IMR-90 (cell line): ENCODE data around the gene FOXI1. TPM values are rescaled to one million over a fixed set of nuclear protein-coding genes. Genes with fewer than 3 reads are reported as not detected.

Experiments
- ATAC-seq: fragments of 200-7000 bp; cut with Tn5 transposase; 2 replicates; pipeline ENCODE4 v1.9.1; 2020; ENCODE audit warnings: low read depth, mild to moderate bottlenecking, moderate library complexity
- BruUV-seq: library from RNA; stranded (reverse); fragments of 400-500 nt; replicated peaks from 2 replicates; lab custom pipeline; 2021; lab: Mats Ljungman, UMichigan
- CTCF ChIA-PET: fragments of 300-600 bp; formaldehyde crosslinking; extraction: SDS; loops from one replicate; lab custom pipeline; 2021; ENCODE audit warnings: antibody characterized with exemption; lab: Yijun Ruan, JAX
- POLR2A ChIA-PET: fragments of 300-600 bp; sonication (Branson Sonifier 250); formaldehyde crosslinking; loops from one replicate; lab custom pipeline; 2022; ENCODE audit warnings: antibody characterized with exemption; ENCODE audit not compliant: unreplicated experiment; lab: Charles Lee
- DNase-seq: peaks from one replicate; pipeline ENCODE4 v3.0.0; 2013
- H2AFZ ChIP-seq: replicated peaks from 2 replicates; pipeline ENCODE3; 2013; ENCODE audit warnings: low read length, mild to moderate bottlenecking; ENCODE audit not compliant: poor library complexity
- H2AK5ac ChIP-seq: 2 replicates; pipeline ENCODE4 v1.6.1; 2013; ENCODE audit warnings: low read depth, low read length, inconsistent platforms
- H2AK9ac ChIP-seq: replicated peaks from 2 replicates; pipeline ENCODE3; 2013; ENCODE audit warnings: mild to moderate bottlenecking, low read depth, low read length, moderate library complexity; ENCODE audit not compliant: poor library complexity
- H2BK120ac ChIP-seq: 2 replicates; pipeline ENCODE4 v1.6.1; 2013; ENCODE audit warnings: low read depth, low read length, inconsistent platforms
- H2BK15ac ChIP-seq: 3 replicates; pipeline ENCODE4 v1.6.1; 2013; ENCODE audit warnings: low read depth, low read length, inconsistent platforms
- H2BK20ac ChIP-seq: 2 replicates; pipeline ENCODE4 v1.6.1; 2013; ENCODE audit warnings: low read depth, mild to moderate bottlenecking, inconsistent platforms, low read length, moderate library complexity
- H2BK5ac ChIP-seq: 2 replicates; pipeline ENCODE4 v1.6.1; 2013; ENCODE audit warnings: mild to moderate bottlenecking, low read depth, low read length, inconsistent platforms; ENCODE audit not compliant: poor library complexity, severe bottlenecking
- H3K14ac ChIP-seq: replicated peaks from 2 replicates; pipeline ENCODE4 v1.6.1; 2013; ENCODE audit warnings: low read depth, low read length, inconsistent platforms
- H3K18ac ChIP-seq: 2 replicates; pipeline ENCODE4 v1.6.1; 2013; ENCODE audit warnings: low read depth, low read length, control low read depth
- H3K23ac ChIP-seq: 2 replicates; pipeline ENCODE4 v1.6.1; 2013; ENCODE audit warnings: low read depth, low read length, inconsistent platforms
- H3K27ac ChIP-seq: 2 replicates; pipeline ENCODE4 v1.5.1; 2013; ENCODE audit warnings: mild to moderate bottlenecking, control low read depth, low read length; ENCODE audit not compliant: insufficient read depth
- H3K27me3 ChIP-seq: 2 replicates; pipeline ENCODE4 v1.6.1; 2013; ENCODE audit warnings: low read length; ENCODE audit not compliant: control insufficient read depth, insufficient read depth
- H3K36me3 ChIP-seq: 2 replicates; pipeline ENCODE4 v1.6.1; 2013; ENCODE audit warnings: low read length, mixed read lengths; ENCODE audit not compliant: control insufficient read depth, insufficient read depth
- H3K4ac ChIP-seq: 2 replicates; pipeline ENCODE4 v1.6.1; 2013; ENCODE audit warnings: low read depth, low read length, inconsistent platforms
- H3K4me1 ChIP-seq: 2 replicates; pipeline ENCODE4 v1.6.1; 2013; ENCODE audit warnings: low read length, mixed read lengths; ENCODE audit not compliant: control insufficient read depth, insufficient read depth
- H3K4me2 ChIP-seq: 2 replicates; pipeline ENCODE4 v1.6.1; 2013; ENCODE audit warnings: low read depth, mild to moderate bottlenecking, control low read depth, low read length, moderate library complexity
- H3K4me3 ChIP-seq: 2 replicates; pipeline ENCODE4 v1.5.1; 2013; ENCODE audit warnings: low read depth, mild to moderate bottlenecking, control low read depth, low read length, moderate library complexity; ENCODE audit not compliant: insufficient read depth
- H3K56ac ChIP-seq: 2 replicates; pipeline ENCODE4 v1.6.1; 2013; ENCODE audit warnings: low read length, inconsistent platforms; ENCODE audit not compliant: insufficient read depth; ENCODE audit errors: extremely low read depth
- H3K79me1 ChIP-seq, 2 experiments: 2 replicates each; pipeline ENCODE4 v1.6.1; 2013; ENCODE audit warnings: low read length in 2 of 2, inconsistent platforms in 1 of 2, low read depth in 1 of 2
- H3K9ac ChIP-seq: 2 replicates; pipeline ENCODE4 v1.6.1; 2013; ENCODE audit warnings: low read depth, low read length, control low read depth
- H3K9me1 ChIP-seq: 2 replicates; pipeline ENCODE4 v1.6.1; 2013; ENCODE audit warnings: low read length, inconsistent platforms; ENCODE audit not compliant: insufficient read depth
- H3K9me3 ChIP-seq: 2 replicates; pipeline ENCODE4 v1.6.1; 2013; ENCODE audit warnings: low read length; ENCODE audit not compliant: control insufficient read depth, insufficient read depth
- H4K20me1 ChIP-seq: 2 replicates; pipeline ENCODE4 v1.6.1; 2013; ENCODE audit warnings: low read length, inconsistent platforms; ENCODE audit not compliant: insufficient read depth
- H4K5ac ChIP-seq: 2 replicates; pipeline ENCODE4 v1.6.1; 2013; ENCODE audit warnings: mild to moderate bottlenecking, low read depth, low read length, control low read depth
- H4K8ac ChIP-seq, 2 experiments: 2 replicates each; pipeline ENCODE4 v1.6.1; 2013; ENCODE audit warnings: low read depth in 2 of 2, low read length in 2 of 2, control low read depth in 1 of 2, inconsistent platforms in 1 of 2
- H4K91ac ChIP-seq: 2 replicates; pipeline ENCODE4 v1.6.1; 2013; ENCODE audit warnings: low read depth, low read length, inconsistent platforms; ENCODE audit not compliant: insufficient read depth
- BHLHE40 ChIP-seq: fragments of 150-350 bp; IDR thresholded peaks from 2 replicates; pipeline ENCODE4 v1.6.1; 2016; ENCODE audit warnings: mild to moderate bottlenecking, low read depth, low read length
- CEBPB ChIP-seq: IDR thresholded peaks from 2 replicates; pipeline ENCODE4 v1.6.1; 2012; ENCODE audit warnings: low read depth, low read length, improper control_type of control experiment
- CHD1 ChIP-seq: IDR thresholded peaks from 2 replicates; pipeline ENCODE4 v1.6.1; 2012; ENCODE audit warnings: low read depth, low read length, improper control_type of control experiment
- FOS ChIP-seq: fragments of 150-350 bp; IDR thresholded peaks from 2 replicates; pipeline ENCODE4 v1.6.1; 2016; ENCODE audit warnings: low read depth, low read length
- MAFK ChIP-seq: IDR thresholded peaks from 2 replicates; pipeline ENCODE4 v1.6.1; 2012; ENCODE audit warnings: low read depth, low read length, improper control_type of control experiment
- MAZ ChIP-seq: IDR thresholded peaks from 2 replicates; pipeline ENCODE4 v1.6.1; 2012; ENCODE audit warnings: low read depth, mild to moderate bottlenecking, low read length, improper control_type of control experiment, moderate library complexity, borderline replicate concordance
- MXI1 ChIP-seq: IDR thresholded peaks from 2 replicates; pipeline ENCODE4 v1.6.1; 2012; ENCODE audit warnings: low read depth, mild to moderate bottlenecking, low read length, moderate library complexity, borderline replicate concordance
- NFE2L2 ChIP-seq: fragments of 150-350 bp; IDR thresholded peaks from 2 replicates; pipeline ENCODE4 v1.6.1; 2016; ENCODE audit warnings: low read depth, mild to moderate bottlenecking, low read length
- POLR2A ChIP-seq: IDR thresholded peaks from 2 replicates; pipeline ENCODE4 v1.6.1; 2012; ENCODE audit warnings: mild to moderate bottlenecking, low read depth, low read length
- RAD21 ChIP-seq: IDR thresholded peaks from 2 replicates; pipeline ENCODE4 v1.6.1; 2012; ENCODE audit warnings: low read length, improper control_type of control experiment
- RCOR1 ChIP-seq: IDR thresholded peaks from 2 replicates; pipeline ENCODE4 v1.6.1; 2012; ENCODE audit warnings: mild to moderate bottlenecking, low read length, improper control_type of control experiment; ENCODE audit not compliant: insufficient replicate concordance
- RFX5 ChIP-seq: IDR thresholded peaks from 2 replicates; pipeline ENCODE4 v1.8.0; 2012; ENCODE audit warnings: low read depth, mild to moderate bottlenecking, low read length, moderate library complexity
- SMC3 ChIP-seq: fragments of 150-350 bp; IDR thresholded peaks from 2 replicates; pipeline ENCODE4 v1.6.1; 2016; ENCODE audit warnings: low read depth, mild to moderate bottlenecking, antibody characterized with exemption, low read length, moderate library complexity
- WGBS, 2 experiments: methylation state at CpG; one replicate each; pipeline versions ENCODE4 v1.1.5 to v1.1.7; 2013; ENCODE audit warnings: missing lambda C conversion rate in 2 of 2; ENCODE audit not compliant: insufficient read length in 1 of 2; ENCODE audit errors: extremely low coverage in 2 of 2; 5-methylcytosine and 5-hydroxymethylcytosine counted together
- dilution Hi-C: fragments of 300-500 bp; cut with HindIII; formaldehyde crosslinking; loops from one replicate; pipeline ENCODE4 v1.14.3; 2018; ENCODE audit warnings: low sequenced_read_pairs; ENCODE audit not compliant: unreplicated experiment
- in situ Hi-C: fragments of 300-500 bp; cut with MboI; formaldehyde crosslinking; loops from 3 replicates; pipeline ENCODE4 v1.14.3; 2019; ENCODE audit warnings: low sequenced_read_pairs, inconsistent platforms, mixed read lengths
- intact Hi-C: fragments of 100-400 bp; cut with micrococcal nuclease; formaldehyde crosslinking; loops from 2 replicates; pipeline ENCODE4 v1.10.0; 2022
- polyA plus RNA-seq, 3 experiments: library from polyadenylated mRNA; depleted of rRNA; stranded (reverse); fragments of >200 nt; gene quantifications; 2 replicates each; pipeline ENCODE4 v1.2.3, GENCODE V29; 2012; ENCODE audit warnings: low replicate concordance in 1 of 3
- total RNA-seq: library from RNA; depleted of rRNA; stranded (reverse); fragments of >200 nt; gene quantifications from 2 replicates; pipeline ENCODE4 v1.2.3, GENCODE V29; 2012
- TF ChIP-seq, protein P1 (sequence below): fragments of 150-350 bp; IDR thresholded peaks from 2 replicates; pipeline ENCODE4 v1.6.1; 2016; ENCODE audit warnings: low read depth, mild to moderate bottlenecking, low read length, moderate library complexity, borderline replicate concordance
- TF ChIP-seq, protein P2 (sequence below): fragments of 150-350 bp; IDR thresholded peaks from 2 replicates; pipeline ENCODE4 v1.6.1; 2017; ENCODE audit warnings: mild to moderate bottlenecking, antibody characterized with exemption, low read length, low read depth
- TF ChIP-seq, protein P3 (sequence below): conservative IDR thresholded peaks from 2 replicates; pipeline ENCODE4 v1.5.1; 2012; ENCODE audit warnings: mild to moderate bottlenecking, low read depth, low read length, improper control_type of control experiment

FOXI1 gene
- total and polyA plus RNA-seq, 2 of the 4 experiments (the other 2 are of a cell fraction), result not detected

DNA sequence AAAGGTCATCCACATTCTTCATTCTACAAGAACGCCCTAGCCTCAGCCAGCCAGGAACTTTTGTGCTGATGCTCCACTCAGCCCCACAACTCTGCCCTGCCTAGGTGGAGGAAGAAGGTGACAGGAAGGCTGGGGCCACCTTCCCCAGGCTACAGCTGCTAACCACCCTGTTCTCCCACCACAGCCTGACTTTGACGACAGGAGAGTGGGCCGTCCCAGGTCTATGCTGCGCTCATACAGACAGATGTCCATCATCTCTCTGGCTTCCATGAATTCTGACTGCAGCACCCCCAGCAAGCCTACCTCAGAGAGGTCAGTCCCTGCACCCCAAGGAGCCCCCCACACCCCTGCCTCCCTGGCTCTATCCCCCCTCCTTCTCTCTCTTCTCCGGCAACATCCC, 28.2 kb upstream of the FOXI1 start:
- H3K9me3 ChIP-seq, result no peaks in the 10 kb centered on the region
- intact Hi-C loops (loop anchor here (10.0 kb wide), 1 partner anchor 1093 kb away; no protein-coding TSS in a partner anchor), dilution Hi-C loops (no loop called here), in situ Hi-C loops (no loop called here)
- H3K56ac ChIP-seq, result no peak overlapping the region
- H3K4me3 ChIP-seq, result no peak overlapping the region
- no peak overlapping the region for H2BK5ac ChIP-seq
- H4K5ac ChIP-seq, result no peak overlapping the region
- H2BK120ac ChIP-seq, result no peak overlapping the region
- no peak overlapping the region for H3K4me2 ChIP-seq
- H3K79me1 ChIP-seq, result no peaks in the 10 kb centered on the region
- no peak overlapping the region for H2AK9ac ChIP-seq
- H2AFZ ChIP-seq, result no peak overlapping the region
- H2BK15ac ChIP-seq, result no peak overlapping the region
- H4K8ac ChIP-seq, result no peak overlapping the region
- H2AK5ac ChIP-seq, result no peak overlapping the region
- H4K91ac ChIP-seq, result no peak overlapping the region
- WGBS, 2 experiments, result no CpG with 5 or more reads among the region's 5 CpGs
- ATAC-seq (no peak), DNase-seq (no peak)
- no peaks in the 10 kb centered on the region for H3K36me3 ChIP-seq
- H3K27me3 ChIP-seq, result peaks cover 2% of the 10 kb centered on the region
- no peaks in the 10 kb centered on the region for H3K4me1 ChIP-seq
- H3K27ac ChIP-seq, result no peak overlapping the region
- H2BK20ac ChIP-seq, result no peak overlapping the region
- no peak for TF ChIP-seq BHLHE40
- TF ChIP-seq, protein P1, sequence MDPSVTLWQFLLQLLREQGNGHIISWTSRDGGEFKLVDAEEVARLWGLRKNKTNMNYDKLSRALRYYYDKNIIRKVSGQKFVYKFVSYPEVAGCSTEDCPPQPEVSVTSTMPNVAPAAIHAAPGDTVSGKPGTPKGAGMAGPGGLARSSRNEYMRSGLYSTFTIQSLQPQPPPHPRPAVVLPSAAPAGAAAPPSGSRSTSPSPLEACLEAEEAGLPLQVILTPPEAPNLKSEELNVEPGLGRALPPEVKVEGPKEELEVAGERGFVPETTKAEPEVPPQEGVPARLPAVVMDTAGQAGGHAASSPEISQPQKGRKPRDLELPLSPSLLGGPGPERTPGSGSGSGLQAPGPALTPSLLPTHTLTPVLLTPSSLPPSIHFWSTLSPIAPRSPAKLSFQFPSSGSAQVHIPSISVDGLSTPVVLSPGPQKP, result no peak
- TF ChIP-seq, protein P2, sequence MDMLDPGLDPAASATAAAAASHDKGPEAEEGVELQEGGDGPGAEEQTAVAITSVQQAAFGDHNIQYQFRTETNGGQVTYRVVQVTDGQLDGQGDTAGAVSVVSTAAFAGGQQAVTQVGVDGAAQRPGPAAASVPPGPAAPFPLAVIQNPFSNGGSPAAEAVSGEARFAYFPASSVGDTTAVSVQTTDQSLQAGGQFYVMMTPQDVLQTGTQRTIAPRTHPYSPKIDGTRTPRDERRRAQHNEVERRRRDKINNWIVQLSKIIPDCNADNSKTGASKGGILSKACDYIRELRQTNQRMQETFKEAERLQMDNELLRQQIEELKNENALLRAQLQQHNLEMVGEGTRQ, result no peak
- TF ChIP-seq SMC3, result no peak
- TF ChIP-seq NFE2L2, result no peak
- no peak for TF ChIP-seq RAD21
- no peak for TF ChIP-seq MXI1
- no peak for TF ChIP-seq RCOR1
- TF ChIP-seq CEBPB, result no peak
- TF ChIP-seq FOS, result no peak
- TF ChIP-seq MAZ, result no peak
- TF ChIP-seq RFX5, result no peak
- no peak for TF ChIP-seq CHD1
- no peak for TF ChIP-seq MAFK
- no peak for TF ChIP-seq POLR2A
- TF ChIP-seq, protein P3, sequence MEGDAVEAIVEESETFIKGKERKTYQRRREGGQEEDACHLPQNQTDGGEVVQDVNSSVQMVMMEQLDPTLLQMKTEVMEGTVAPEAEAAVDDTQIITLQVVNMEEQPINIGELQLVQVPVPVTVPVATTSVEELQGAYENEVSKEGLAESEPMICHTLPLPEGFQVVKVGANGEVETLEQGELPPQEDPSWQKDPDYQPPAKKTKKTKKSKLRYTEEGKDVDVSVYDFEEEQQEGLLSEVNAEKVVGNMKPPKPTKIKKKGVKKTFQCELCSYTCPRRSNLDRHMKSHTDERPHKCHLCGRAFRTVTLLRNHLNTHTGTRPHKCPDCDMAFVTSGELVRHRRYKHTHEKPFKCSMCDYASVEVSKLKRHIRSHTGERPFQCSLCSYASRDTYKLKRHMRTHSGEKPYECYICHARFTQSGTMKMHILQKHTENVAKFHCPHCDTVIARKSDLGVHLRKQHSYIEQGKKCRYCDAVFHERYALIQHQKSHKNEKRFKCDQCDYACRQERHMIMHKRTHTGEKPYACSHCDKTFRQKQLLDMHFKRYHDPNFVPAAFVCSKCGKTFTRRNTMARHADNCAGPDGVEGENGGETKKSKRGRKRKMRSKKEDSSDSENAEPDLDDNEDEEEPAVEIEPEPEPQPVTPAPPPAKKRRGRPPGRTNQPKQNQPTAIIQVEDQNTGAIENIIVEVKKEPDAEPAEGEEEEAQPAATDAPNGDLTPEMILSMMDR, result no peak
- H3K18ac ChIP-seq, result no peak overlapping the region
- CTCF ChIA-PET, result no interaction called here
- no peaks in the 10 kb centered on the region for H3K9me1 ChIP-seq
- H3K23ac ChIP-seq, result no peak overlapping the region
- BruUV-seq, result no TSS peak
- POLR2A ChIA-PET, result no interaction called here
- no peak overlapping the region for H3K14ac ChIP-seq
- no peak overlapping the region for H3K9ac ChIP-seq
- H3K4ac ChIP-seq, result no peak overlapping the region
- H4K20me1 ChIP-seq, result no peaks in the 10 kb centered on the region
